Astrocyte (in vitro differentiated cells and primary cell): ENCODE measurements around the gene ATP13A4. TPM values are rescaled to one million over a fixed set of nuclear protein-coding genes. Genes with fewer than 3 reads are reported as not detected.

Experiments
- DNase-seq: peaks from one replicate; pipeline ENCODE4 v3.0.0-alpha.2; 2010; ENCODE audit warnings: low read depth
- FAIRE-seq: peaks from 2 replicates; lab custom pipeline; 2011; peaks lifted over from hg19 to GRCh38; lab: Jason Lieb, UNC
- H2AFZ ChIP-seq: 2 replicates; pipeline ENCODE4 v1.6.0; 2012; ENCODE audit warnings: low read depth, low read length, inconsistent platforms
- H3K27ac ChIP-seq: 2 replicates; pipeline ENCODE4 v1.5.1; 2011; ENCODE audit warnings: low read depth, low read length, inconsistent platforms
- H3K27me3 ChIP-seq: 2 replicates; pipeline ENCODE4 v1.6.0; 2011; ENCODE audit warnings: low read length, inconsistent platforms; ENCODE audit not compliant: insufficient read depth
- H3K36me3 ChIP-seq: 2 replicates; pipeline ENCODE4 v1.5.1; 2011; ENCODE audit warnings: low read length, inconsistent platforms; ENCODE audit not compliant: insufficient read depth
- H3K4me1 ChIP-seq: 2 replicates; pipeline ENCODE4 v1.5.1; 2011; ENCODE audit warnings: low read length, inconsistent platforms; ENCODE audit not compliant: insufficient read depth
- H3K4me2 ChIP-seq: 2 replicates; pipeline ENCODE4 v1.6.0; 2012; ENCODE audit warnings: low read length, inconsistent platforms
- H3K4me3 ChIP-seq: 2 replicates; pipeline ENCODE4 v1.5.1; 2011; ENCODE audit warnings: low read depth, mild to moderate bottlenecking, low read length, inconsistent platforms; ENCODE audit not compliant: insufficient read depth
- H3K79me2 ChIP-seq: 2 replicates; pipeline ENCODE4 v1.6.0; 2012; ENCODE audit warnings: mild to moderate bottlenecking, low read length, inconsistent platforms; ENCODE audit not compliant: insufficient read depth
- H3K9ac ChIP-seq: 2 replicates; pipeline ENCODE4 v1.6.0; 2012; ENCODE audit warnings: mild to moderate bottlenecking, low read length, inconsistent platforms
- H3K9me3 ChIP-seq: 2 replicates; pipeline ENCODE4 v1.5.1; 2012; ENCODE audit warnings: low read depth, mild to moderate bottlenecking, low read length, inconsistent platforms; ENCODE audit not compliant: insufficient read depth
- H4K20me1 ChIP-seq: 2 replicates; pipeline ENCODE4 v1.6.0; 2012; ENCODE audit warnings: low read length, inconsistent platforms; ENCODE audit not compliant: insufficient read depth
- H3K27ac Mint-ChIP-seq: one replicate; pipeline ENCODE4 v1.8.0; 2021; ENCODE audit warnings: mild to moderate bottlenecking, mixed read lengths; ENCODE audit not compliant: unreplicated experiment
- H3K27me3 Mint-ChIP-seq: one replicate; pipeline ENCODE4 v1.8.0; 2021; ENCODE audit warnings: low read depth, mixed read lengths; ENCODE audit not compliant: unreplicated experiment
- H3K36me3 Mint-ChIP-seq: one replicate; pipeline ENCODE4 v1.8.0; 2021; ENCODE audit warnings: low read depth, mixed read lengths; ENCODE audit not compliant: unreplicated experiment
- H3K4me1 Mint-ChIP-seq: one replicate; pipeline ENCODE4 v1.8.0; 2021; ENCODE audit warnings: low read depth, mixed read lengths; ENCODE audit not compliant: unreplicated experiment
- H3K4me3 Mint-ChIP-seq: one replicate; pipeline ENCODE4 v1.8.0; 2021; ENCODE audit warnings: mild to moderate bottlenecking, moderate library complexity, mixed read lengths; ENCODE audit not compliant: unreplicated experiment
- H3K9me3 Mint-ChIP-seq: one replicate; pipeline ENCODE4 v1.8.0; 2021; ENCODE audit warnings: mild to moderate bottlenecking, mixed read lengths; ENCODE audit not compliant: unreplicated experiment
- CTCF ChIP-seq: IDR thresholded peaks from 2 replicates; pipeline ENCODE4 v1.5.1; 2011; ENCODE audit warnings: low read depth, mild to moderate bottlenecking, inconsistent platforms, low read length, moderate library complexity; ENCODE audit not compliant: insufficient read depth
- EZH2 ChIP-seq: IDR thresholded peaks from 2 replicates; pipeline ENCODE4 v1.6.1; 2012; ENCODE audit warnings: mild to moderate bottlenecking, low read length, inconsistent platforms; ENCODE audit not compliant: insufficient read depth
- total RNA-seq: library from RNA; stranded (reverse); gene quantifications from 2 replicates; pipeline ENCODE4 v1.2.1, GENCODE V29; 2021

The ATP13A4 gene
- total RNA-seq, 1 donor from 2014 or later, result 0.34 TPM

DNA sequence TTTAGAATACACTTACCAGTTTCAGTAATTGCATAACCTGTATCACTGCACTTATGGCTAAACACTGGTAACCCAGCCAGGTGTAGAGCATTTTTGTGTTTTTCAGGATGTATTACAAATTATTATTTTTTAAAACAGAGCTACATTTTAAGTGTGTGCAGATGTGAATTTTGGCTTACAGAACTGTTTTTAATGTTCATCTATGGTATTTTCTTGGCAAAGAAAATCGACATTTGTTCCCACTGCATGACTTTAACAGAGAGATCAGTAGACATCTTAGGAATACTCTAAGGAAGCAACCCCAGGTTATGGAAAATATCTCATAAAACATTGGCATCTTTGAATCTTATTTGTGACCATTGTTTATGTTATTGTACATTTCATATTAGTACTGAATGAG lies 73.3 kb downstream of the ATP13A4 start:
- no peak overlapping the region for H3K27ac ChIP-seq
- H3K36me3 Mint-ChIP-seq, result no peaks in the 10 kb centered on the region
- no peaks in the 10 kb centered on the region for H3K27me3 ChIP-seq
- no peaks in the 10 kb centered on the region for H3K9me3 ChIP-seq
- no peaks in the 10 kb centered on the region for H3K27me3 Mint-ChIP-seq
- no peak overlapping the region for H3K27ac Mint-ChIP-seq
- H3K79me2 ChIP-seq, result no peaks in the 10 kb centered on the region
- H3K4me3 ChIP-seq, result no peak overlapping the region
- no peak overlapping the region for H3K4me3 Mint-ChIP-seq
- no peak overlapping the region for H2AFZ ChIP-seq
- no peak for TF ChIP-seq EZH2
- no peak for TF ChIP-seq CTCF
- DNase-seq, result no peak
- H3K4me2 ChIP-seq, result no peak overlapping the region
- no peaks in the 10 kb centered on the region for H4K20me1 ChIP-seq
- H3K4me1 Mint-ChIP-seq, result no peaks in the 10 kb centered on the region
- no peaks in the 10 kb centered on the region for H3K4me1 ChIP-seq
- no peaks in the 10 kb centered on the region for H3K9me3 Mint-ChIP-seq
- H3K36me3 ChIP-seq, result no peaks in the 10 kb centered on the region
- FAIRE-seq, result no peak
- H3K9ac ChIP-seq, result no peak overlapping the region

DNA sequence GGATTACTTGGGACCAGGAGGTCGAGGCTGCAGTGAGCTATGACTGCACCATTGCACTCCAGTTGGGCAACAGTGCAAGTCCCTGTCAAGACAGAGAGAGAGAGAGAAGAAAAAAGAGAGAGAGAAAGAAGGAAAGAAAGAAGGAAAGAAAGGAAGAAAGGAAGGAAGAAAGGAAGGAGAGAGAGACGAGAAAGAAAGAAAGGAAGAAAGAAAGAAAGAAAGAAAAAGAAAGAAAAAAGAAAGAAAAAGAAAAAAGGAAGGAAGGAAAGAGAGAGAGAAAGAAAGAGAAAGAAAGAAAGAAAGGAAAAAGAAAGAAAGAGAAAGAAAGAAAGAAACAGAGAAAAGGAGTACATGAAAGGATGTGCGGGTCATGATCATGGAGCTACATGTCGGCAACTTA lies 80.2 kb downstream of the ATP13A4 start:
- no peak overlapping the region for H3K27ac ChIP-seq
- DNase-seq (no peak), FAIRE-seq (no peak)
- H3K79me2 ChIP-seq, result no peaks in the 10 kb centered on the region
- H3K4me1 Mint-ChIP-seq, result no peaks in the 10 kb centered on the region
- H3K27me3 Mint-ChIP-seq, result peaks cover 5% of the 10 kb centered on the region
- no peak overlapping the region for H3K4me3 Mint-ChIP-seq
- H3K4me2 ChIP-seq, result no peak overlapping the region
- no peak overlapping the region for H3K9ac ChIP-seq
- H2AFZ ChIP-seq, result no peak overlapping the region
- no peaks in the 10 kb centered on the region for H3K9me3 Mint-ChIP-seq
- H3K27me3 ChIP-seq, result no peaks in the 10 kb centered on the region
- TF ChIP-seq EZH2 (no peak), CTCF (no peak)
- H3K27ac Mint-ChIP-seq, result no peak overlapping the region
- no peaks in the 10 kb centered on the region for H4K20me1 ChIP-seq
- H3K36me3 ChIP-seq, result no peaks in the 10 kb centered on the region
- no peak overlapping the region for H3K4me3 ChIP-seq
- no peaks in the 10 kb centered on the region for H3K36me3 Mint-ChIP-seq
- no peaks in the 10 kb centered on the region for H3K4me1 ChIP-seq
- H3K9me3 ChIP-seq, result no peaks in the 10 kb centered on the region

GRCh38 chr3:193470710-193471109 lies 84.0 kb downstream of the ATP13A4 start:
- no peak for FAIRE-seq
- H3K36me3 Mint-ChIP-seq, result no peaks in the 10 kb centered on the region
- H3K9ac ChIP-seq, result no peak overlapping the region
- no peaks in the 10 kb centered on the region for H3K4me1 ChIP-seq
- H4K20me1 ChIP-seq, result no peaks in the 10 kb centered on the region
- H3K9me3 Mint-ChIP-seq, result no peaks in the 10 kb centered on the region
- no peak overlapping the region for H3K4me2 ChIP-seq
- H3K4me3 Mint-ChIP-seq, result no peak overlapping the region
- TF ChIP-seq CTCF (no peak), EZH2 (no peak)
- no peak for DNase-seq
- H3K27me3 Mint-ChIP-seq, result peaks cover 7% of the 10 kb centered on the region
- H3K27ac Mint-ChIP-seq, result no peak overlapping the region
- H2AFZ ChIP-seq, result no peak overlapping the region
- H3K4me3 ChIP-seq, result no peak overlapping the region
- no peaks in the 10 kb centered on the region for H3K4me1 Mint-ChIP-seq
- no peaks in the 10 kb centered on the region for H3K36me3 ChIP-seq
- H3K27me3 ChIP-seq, result no peaks in the 10 kb centered on the region
- H3K27ac ChIP-seq, result no peak overlapping the region
- no peaks in the 10 kb centered on the region for H3K9me3 ChIP-seq
- H3K79me2 ChIP-seq, result no peaks in the 10 kb centered on the region
